Muscle layer of colon (tissue), 2 donors: Measurements from ENCODE around the gene TFCP2.

Source experiments
- H3K27ac ChIP-seq: one replicate; pipeline ENCODE4 v1.7.0; 2013; ENCODE audit warnings: low read depth, mild to moderate bottlenecking, low read length, moderate library complexity
- H3K27me3 ChIP-seq, 2 donors: one replicate each; pipeline ENCODE4 v1.7.0; 2013; ENCODE audit warnings: low read length in 2 of 2, mild to moderate bottlenecking in 2 of 2; ENCODE audit not compliant: insufficient read depth in 2 of 2, control insufficient read depth in 1 of 2
- H3K36me3 ChIP-seq: one replicate; pipeline ENCODE4 v1.7.0; 2013; ENCODE audit warnings: mild to moderate bottlenecking, low read length; ENCODE audit not compliant: insufficient read depth
- H3K4me1 ChIP-seq: one replicate; pipeline ENCODE4 v1.7.0; 2013; ENCODE audit warnings: mild to moderate bottlenecking, low read length; ENCODE audit not compliant: insufficient read depth
- H3K4me3 ChIP-seq, 2 donors: one replicate each; pipeline ENCODE4 v1.7.0; 2013; ENCODE audit warnings: low read length in 2 of 2, low read depth in 1 of 2, mild to moderate bottlenecking in 1 of 2, moderate library complexity in 1 of 2
- H3K9ac ChIP-seq: one replicate; pipeline ENCODE4 v1.7.0; 2013; ENCODE audit warnings: low read length
- H3K9me3 ChIP-seq: one replicate; pipeline ENCODE4 v1.7.0; 2013; ENCODE audit warnings: mild to moderate bottlenecking, low read length
- donor health status: abdominal sarcoma.
- donor health status: Adenocarcinoma of cecum.

The TFCP2 gene

GRCh38 chr12:51192284-51192671, 19.3 kb upstream of the TFCP2 start:
- Histone ChIP-seq H3K27ac (no peak overlapping the region), H3K4me1 (no peaks in the 10 kb centered on the region), H3K36me3 (peaks cover 38% of the 10 kb centered on the region), H3K9me3 (no peaks in the 10 kb centered on the region), H3K4me3 (no peak overlapping the region), H3K9ac (no peak overlapping the region), H3K27me3 (no peaks in the 10 kb centered on the region)

- H3K9ac ChIP-seq: no peak overlapping the region
- no peak overlapping the region for H3K4me3 ChIP-seq
- no peak overlapping the region for H3K27ac ChIP-seq
- H3K27me3 ChIP-seq: no peaks in the 10 kb centered on the region
- H3K36me3 ChIP-seq: peaks cover 38% of the 10 kb centered on the region
- H3K9me3 ChIP-seq: no peaks in the 10 kb centered on the region
- H3K4me1 ChIP-seq: no peaks in the 10 kb centered on the region
Observed at GRCh38 chr12:51191516-51192283, 18.8 kb upstream of the TFCP2 start.

- peaks cover 38% of the 10 kb centered on the region for H3K36me3 ChIP-seq
- H3K27me3 ChIP-seq: no peaks in the 10 kb centered on the region
- H3K9ac ChIP-seq: no peak overlapping the region
Observed at GRCh38 chr12:51190820-51191219, 17.9 kb upstream of the TFCP2 start.

GRCh38 chr12:51189790-51190355, 16.9 kb upstream of the TFCP2 start:
- H3K36me3 ChIP-seq: peaks cover 37% of the 10 kb centered on the region
- no peak overlapping the region for H3K4me3 ChIP-seq
- H3K27me3 ChIP-seq: no peaks in the 10 kb centered on the region
- H3K27ac ChIP-seq: no peak overlapping the region
- H3K9me3 ChIP-seq: no peaks in the 10 kb centered on the region
- no peak overlapping the region for H3K9ac ChIP-seq
- no peaks in the 10 kb centered on the region for H3K4me1 ChIP-seq

More at GRCh38 chr12:51190820-51191219, 17.9 kb upstream of the TFCP2 start:
- no peaks in the 10 kb centered on the region for H3K9me3 ChIP-seq
- H3K4me1 ChIP-seq: no peaks in the 10 kb centered on the region
- no peak overlapping the region for H3K27ac ChIP-seq
- H3K4me3 ChIP-seq: no peak overlapping the region

GRCh38 chr12:51188359-51189051, 15.6 kb upstream of the TFCP2 start:
- H3K36me3 ChIP-seq: peaks cover 33% of the 10 kb centered on the region
- no peak overlapping the region for H3K9ac ChIP-seq
- no peak overlapping the region for H3K4me3 ChIP-seq
- no peaks in the 10 kb centered on the region for H3K27me3 ChIP-seq
- no peaks in the 10 kb centered on the region for H3K4me1 ChIP-seq
- no peaks in the 10 kb centered on the region for H3K9me3 ChIP-seq
- H3K27ac ChIP-seq: no peak overlapping the region

GRCh38 chr12:51187370-51187987, 14.5 kb upstream of the TFCP2 start:
- Histone ChIP-seq H3K4me1 (no peaks in the 10 kb centered on the region), H3K9me3 (no peaks in the 10 kb centered on the region), H3K36me3 (peaks cover 33% of the 10 kb centered on the region), H3K27me3 (no peaks in the 10 kb centered on the region), H3K27ac (no peak overlapping the region), H3K4me3 (no peak overlapping the region), H3K9ac (no peak overlapping the region)

- no peaks in the 10 kb centered on the region for H3K9me3 ChIP-seq
- H3K27ac ChIP-seq: no peak overlapping the region
- H3K4me1 ChIP-seq: no peaks in the 10 kb centered on the region
- no peak overlapping the region for H3K4me3 ChIP-seq
- peaks cover 24% of the 10 kb centered on the region for H3K36me3 ChIP-seq
- no peaks in the 10 kb centered on the region for H3K27me3 ChIP-seq
- H3K9ac ChIP-seq: no peak overlapping the region
Observed at GRCh38 chr12:51186465-51187085, 13.6 kb upstream of the TFCP2 start.

GRCh38 chr12:51185171-51185717, 12.3 kb upstream of the TFCP2 start:
- Histone ChIP-seq H3K4me1 (no peaks in the 10 kb centered on the region), H3K27ac (no peak overlapping the region), H3K36me3 (peaks cover 10% of the 10 kb centered on the region), H3K9ac (no peak overlapping the region), H3K9me3 (no peaks in the 10 kb centered on the region), H3K27me3 (no peaks in the 10 kb centered on the region), H3K4me3 (no peak overlapping the region)

GRCh38 chr12:51183816-51184215, 10.9 kb upstream of the TFCP2 start:
- Histone ChIP-seq H3K27me3 (no peaks in the 10 kb centered on the region), H3K4me1 (no peaks in the 10 kb centered on the region), H3K27ac (no peak overlapping the region), H3K9ac (no peak overlapping the region), H3K9me3 (no peaks in the 10 kb centered on the region), H3K36me3 (no peaks in the 10 kb centered on the region), H3K4me3 (no peak overlapping the region)

GRCh38 chr12:51183349-51183748, 10.4 kb upstream of the TFCP2 start:
- no peak overlapping the region for H3K27ac ChIP-seq

GRCh38 chr12:51181558-51181957, 8.6 kb upstream of the TFCP2 start:
- H3K9me3 ChIP-seq: no peaks in the 10 kb centered on the region
- no peak overlapping the region for H3K4me3 ChIP-seq

More at GRCh38 chr12:51183349-51183748, 10.4 kb upstream of the TFCP2 start:
- Histone ChIP-seq H3K9ac (no peak overlapping the region), H3K27me3 (no peaks in the 10 kb centered on the region), H3K9me3 (no peaks in the 10 kb centered on the region), H3K4me1 (no peaks in the 10 kb centered on the region), H3K4me3 (no peak overlapping the region), H3K36me3 (no peaks in the 10 kb centered on the region)

More at GRCh38 chr12:51181558-51181957, 8.6 kb upstream of the TFCP2 start:
- Histone ChIP-seq H3K27me3 (no peaks in the 10 kb centered on the region), H3K4me1 (no peaks in the 10 kb centered on the region), H3K9ac (no peak overlapping the region), H3K36me3 (no peaks in the 10 kb centered on the region), H3K27ac (no peak overlapping the region)
